ENCODE results near the gene TYSND1.
"Not testable (repeated sequence)": the region's sequence is repeated elsewhere in the genome, so short reads cannot be mapped to it uniquely, and the experiment has no call there.

The TYSND1 gene

DNA sequence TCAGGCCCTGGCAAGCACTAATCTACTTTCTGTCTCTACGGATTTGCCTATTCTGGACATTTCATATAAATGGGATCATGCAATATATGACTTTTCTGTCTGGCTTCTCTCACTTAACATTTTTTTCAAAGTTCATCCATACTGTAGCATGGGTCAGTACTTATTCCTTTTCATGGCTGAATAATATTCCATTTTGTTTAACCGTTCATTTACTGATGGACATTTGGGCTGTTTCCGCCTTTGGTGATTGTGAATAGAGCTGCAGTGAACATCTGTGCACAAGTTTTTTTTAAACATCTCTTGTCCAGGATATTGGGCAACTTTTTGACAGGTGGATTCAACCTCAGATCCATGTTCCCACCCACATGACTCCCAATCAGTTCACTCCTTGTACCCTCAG, 44.8 kb downstream of the TYSND1 start:
- no peak for DNase-seq

DNA sequence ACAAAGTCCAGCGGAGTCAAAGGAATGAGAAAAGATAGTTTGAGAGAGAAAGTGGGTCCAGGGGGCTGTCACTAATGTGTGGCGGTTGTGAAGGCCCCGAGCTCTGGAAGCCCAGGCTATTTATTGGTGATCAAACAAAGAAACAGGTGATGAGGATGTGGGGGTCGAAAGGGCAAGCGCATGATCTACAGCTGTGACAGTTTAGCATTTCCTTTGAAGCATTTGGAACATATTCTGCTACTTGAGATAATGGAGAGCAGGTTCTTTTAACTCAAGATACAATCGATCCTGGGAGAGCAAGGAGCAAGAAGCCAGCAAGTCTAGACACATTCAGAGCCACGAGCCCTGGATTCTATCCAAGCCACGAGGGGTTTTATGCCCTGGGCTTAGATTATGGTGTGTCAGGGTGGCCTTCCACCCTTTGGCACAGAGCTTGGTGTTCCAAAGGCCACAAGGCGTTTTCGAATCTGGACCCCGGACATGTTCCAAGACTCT, 45.4 kb downstream of the TYSND1 start:
- not testable (repeated sequence) for DNase-seq

DNA sequence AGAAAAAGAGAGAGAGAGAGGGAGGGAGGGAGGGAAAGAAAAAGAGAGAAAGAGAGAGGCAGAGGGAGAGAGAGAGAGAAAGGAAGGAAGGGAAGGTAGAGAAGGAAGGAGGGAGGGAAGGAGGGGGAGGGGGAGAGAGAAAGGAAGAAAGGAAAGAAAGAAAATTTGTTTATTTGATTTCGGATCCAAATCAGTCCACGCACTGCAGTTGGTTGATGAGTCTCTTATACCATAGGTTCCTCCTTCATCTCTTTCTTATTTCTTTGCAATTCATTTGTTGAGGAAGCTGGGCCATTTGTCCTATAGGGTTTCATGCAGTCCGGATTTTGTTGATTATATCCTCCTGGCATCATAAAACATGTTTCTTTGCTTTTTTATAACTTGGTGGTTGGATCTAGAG, 48.2 kb downstream of the TYSND1 start:
- no peak for DNase-seq

DNA sequence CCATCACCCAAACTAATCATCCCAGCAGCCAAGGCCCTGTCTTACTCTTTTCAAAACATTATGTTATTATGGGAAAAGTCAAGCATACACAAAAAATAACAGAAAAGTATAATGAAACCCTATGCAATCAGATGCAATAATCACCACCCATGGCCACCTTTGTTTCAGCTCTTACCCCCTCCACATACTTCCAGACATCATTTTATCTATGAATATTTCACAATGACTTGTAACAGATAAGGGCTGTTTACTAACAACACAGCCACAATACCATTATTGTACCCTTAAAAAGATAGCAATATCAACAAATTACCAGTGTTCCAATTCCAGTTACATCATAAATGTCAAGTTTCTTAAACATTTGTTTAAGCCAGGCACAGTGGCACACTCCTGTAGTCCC, 49.0 kb downstream of the TYSND1 start:
- no peak for DNase-seq

DNA sequence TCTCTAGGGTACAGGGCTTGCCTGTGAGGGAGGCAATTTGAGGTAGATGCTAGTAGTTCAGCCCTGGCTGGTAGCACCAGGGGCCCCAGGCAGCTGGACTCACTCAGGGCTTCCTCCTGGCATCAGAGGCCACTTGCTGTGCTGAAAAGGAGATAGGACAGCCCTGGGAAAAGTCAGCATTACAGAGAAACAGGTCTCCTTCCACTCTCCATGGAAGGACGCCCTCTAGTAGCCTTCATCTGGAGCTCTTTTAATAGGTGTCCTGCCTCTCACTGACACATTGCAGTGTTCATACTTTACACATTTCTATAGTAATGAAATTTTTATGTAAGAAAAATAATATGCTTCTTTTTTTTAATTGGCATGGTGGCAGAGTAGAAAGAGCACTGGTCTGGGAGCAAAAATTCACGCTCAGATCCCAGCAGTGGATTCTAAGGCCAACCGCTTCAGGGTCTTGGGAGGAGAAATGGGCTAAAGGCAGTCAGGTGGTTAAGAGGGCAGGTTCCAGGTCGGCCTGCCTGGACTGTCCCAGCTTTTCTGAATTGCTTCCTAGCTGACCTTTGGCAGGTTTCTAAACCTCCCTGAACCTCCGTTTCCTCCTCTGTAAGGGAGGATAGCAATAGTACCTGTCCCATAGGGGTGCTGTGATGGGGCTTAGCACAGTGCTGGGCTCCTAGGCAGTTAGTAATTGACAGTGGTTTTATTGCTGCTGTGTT, 49.6 kb downstream of the TYSND1 start:
- no peak for DNase-seq

DNA sequence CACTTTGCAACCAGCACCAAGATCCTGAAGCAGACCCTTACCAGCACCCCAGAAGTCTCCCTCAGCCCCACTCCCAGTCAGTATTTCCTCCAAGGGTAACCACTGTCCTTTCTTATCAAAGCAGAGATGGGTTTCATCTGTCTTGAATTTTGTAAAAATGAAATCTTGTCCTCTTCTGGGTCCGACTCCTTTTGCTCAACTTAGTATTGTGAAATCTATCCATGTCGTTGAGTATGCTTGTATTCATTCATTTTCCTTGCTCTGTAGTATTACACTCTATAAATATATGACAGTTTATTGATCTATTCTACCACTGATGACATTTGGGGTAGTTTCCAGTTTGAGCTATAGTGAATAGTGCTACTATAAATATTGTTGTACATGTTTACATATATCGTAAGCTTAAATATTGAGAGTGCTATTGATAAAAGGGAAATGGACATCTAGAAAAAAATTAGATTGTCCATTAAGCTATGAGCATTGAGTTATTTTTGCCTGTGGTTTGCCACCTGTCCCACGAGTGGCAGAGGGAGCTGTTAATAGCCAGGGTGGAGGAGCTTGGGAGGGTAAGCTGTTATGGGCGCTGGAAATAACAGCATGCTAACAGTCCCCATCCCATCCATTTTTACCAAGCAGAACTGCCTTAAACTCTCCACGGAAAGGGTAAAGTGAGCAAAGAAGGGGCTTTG, 50.3 kb downstream of the TYSND1 start:
- DNase-seq, result no peak

DNA sequence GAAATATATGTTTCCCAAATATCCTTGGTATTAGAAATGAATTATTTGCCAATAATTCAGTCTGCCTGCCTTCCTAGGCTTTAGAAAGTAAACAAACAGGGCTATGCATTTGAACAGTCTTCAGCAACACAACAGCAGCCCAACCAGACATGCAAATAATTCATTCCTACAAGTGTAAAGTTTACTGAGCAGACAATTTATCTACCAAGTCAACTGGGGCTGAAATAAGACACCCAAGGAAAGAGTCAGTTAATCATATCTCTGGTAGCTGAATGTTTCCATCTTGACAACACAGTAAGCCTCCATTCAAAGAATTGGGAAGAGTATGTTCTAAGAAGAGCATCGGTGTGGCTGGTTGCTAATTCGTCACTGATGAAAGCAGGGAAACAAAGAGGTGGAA, 52.2 kb downstream of the TYSND1 start:
- no peak for DNase-seq

DNA sequence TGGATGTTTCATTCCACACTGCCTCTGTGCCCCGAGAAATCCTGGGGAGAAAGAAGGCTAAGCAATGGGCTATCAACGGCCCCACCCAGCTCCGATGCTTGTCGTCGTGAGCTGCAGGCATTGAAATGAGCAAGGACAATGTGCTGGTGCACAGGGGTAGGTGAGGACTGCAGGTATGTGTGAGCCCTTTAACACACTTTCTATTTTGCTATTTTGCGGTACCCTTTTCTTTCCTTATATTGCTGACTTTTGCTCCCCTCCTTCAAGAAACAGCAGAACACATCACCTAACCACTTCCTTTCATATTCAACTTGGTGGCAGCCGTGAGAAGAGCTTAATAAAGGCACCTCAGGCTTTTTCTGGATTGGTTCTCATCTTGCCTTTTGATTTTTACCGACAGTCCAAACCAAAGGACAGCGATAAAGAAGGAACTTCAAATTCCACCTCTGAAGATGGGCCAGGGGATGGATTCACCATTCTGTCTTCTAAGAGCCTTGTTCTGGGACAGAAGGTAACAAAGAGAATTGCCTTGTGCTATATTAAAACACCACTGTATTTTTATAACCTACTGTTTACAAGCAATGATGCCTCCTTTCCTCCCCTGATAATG, 53.1 kb downstream of the TYSND1 start:
- no peak for DNase-seq

DNA sequence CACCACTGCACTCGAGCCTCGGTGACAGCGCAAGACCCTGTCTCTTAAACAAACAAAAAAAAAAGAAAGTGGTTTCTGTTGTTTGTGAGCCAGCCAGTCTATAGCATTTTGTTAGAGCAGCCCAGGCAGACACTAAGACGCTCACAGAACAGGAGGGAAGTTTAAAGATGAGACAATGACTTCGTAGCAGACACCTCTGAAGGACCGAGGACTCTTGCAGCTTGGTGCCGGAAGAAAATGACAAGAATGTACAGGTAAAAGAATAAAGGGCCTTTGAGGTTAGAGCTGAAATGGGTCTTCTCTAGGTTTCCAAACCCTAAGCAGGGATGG, 54.1 kb downstream of the TYSND1 start:
- no peak for DNase-seq

DNA sequence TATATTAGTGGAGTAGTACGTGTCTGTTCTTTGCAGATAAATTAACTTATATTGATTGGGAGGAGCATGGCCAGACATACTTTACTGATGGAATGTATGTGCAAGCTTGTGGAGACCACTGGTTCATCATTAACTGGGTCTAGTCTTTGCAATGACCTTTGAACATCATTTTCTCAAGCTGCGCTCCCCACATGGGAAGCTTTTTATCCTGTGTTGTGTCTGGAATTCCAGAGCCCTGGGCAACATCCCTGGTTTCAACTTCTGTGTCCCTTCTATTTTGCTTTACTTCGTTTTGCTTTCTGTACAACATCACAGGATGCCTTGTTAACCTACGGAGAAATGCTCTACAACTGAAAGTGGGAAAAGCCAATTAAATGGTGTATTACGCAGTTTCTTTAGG, 55.5 kb downstream of the TYSND1 start:
- no peak for DNase-seq

DNA sequence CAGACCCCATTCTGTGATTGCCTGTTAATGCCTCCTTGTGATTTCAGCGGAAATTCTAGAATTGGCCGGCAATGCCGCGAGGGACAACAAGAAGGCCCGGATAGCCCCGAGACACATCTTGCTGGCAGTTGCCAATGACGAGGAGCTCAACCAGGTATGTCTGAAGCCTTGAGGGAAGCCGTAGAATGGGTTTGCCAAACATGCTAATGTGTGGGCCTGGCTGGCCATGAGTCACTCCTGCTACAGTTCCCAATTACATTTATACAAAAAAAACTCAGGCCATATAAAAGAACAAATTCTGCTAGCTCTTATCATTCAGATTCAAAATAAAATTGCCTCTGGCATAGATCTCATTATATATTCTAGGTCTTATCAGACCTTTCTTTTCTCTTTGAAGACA, 56.5 kb downstream of the TYSND1 start:
- no peak for DNase-seq

DNA sequence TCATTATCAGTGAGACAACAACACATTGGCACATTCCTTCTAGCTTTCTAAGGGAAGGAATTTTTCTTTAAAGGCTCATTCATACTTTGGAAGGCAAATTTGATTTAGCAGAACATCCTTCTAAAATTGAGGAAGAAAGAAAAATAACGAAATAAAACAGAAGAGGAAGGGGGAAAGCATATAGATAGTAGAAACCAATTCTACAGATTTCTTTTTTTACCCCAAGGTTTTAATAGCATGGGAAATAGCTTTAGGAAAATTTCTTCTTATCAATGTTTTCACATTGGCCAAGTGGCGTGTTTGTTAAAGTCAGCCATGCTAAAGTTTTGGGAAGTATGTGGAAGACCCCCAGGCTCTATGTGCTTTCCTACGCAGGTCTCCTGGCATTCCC, 58.2 kb downstream of the TYSND1 start:
- DNase-seq, result no peak

Data from NCI-H187 treated with DMSO at 0.1 percent for 48 hours (cell line).